Left lobe of liver (tissue), 2 donors: Measurements from ENCODE around the gene LGALS3BP. TPM values are rescaled to one million over a fixed set of nuclear protein-coding genes. Genes with fewer than 3 reads are reported as not detected.
A peak's percentile ranks its signal among the peaks of the same experiment; 100 is the strongest.
"Not testable (repeated sequence)": the region's sequence is repeated elsewhere in the genome, so short reads cannot be mapped to it uniquely, and the experiment has no call there.

Experiments
- ATAC-seq: fragments of 200-7000 bp; cut with Tn5 transposase; one replicate; pipeline ENCODE4 v1.9.1; 2020; ENCODE audit warnings: mild to moderate bottlenecking, moderate library complexity
- DNase-seq: peaks from one replicate; pipeline ENCODE4 v3.0.0-alpha.2; 2020; ENCODE audit warnings: low spot score
- total RNA-seq: library from RNA; stranded (reverse); gene quantifications from one replicate; pipeline ENCODE4 v1.2.1, GENCODE V29; 2021
- donor health status: DM: no; HTN: no; CAD: no; lungs with moderate emphysema.
- donor health status: DM: no; HTN: yes; CAD: no.

The LGALS3BP gene
- total RNA-seq, 1 donor from 2014 or later = 141 TPM

DNA sequence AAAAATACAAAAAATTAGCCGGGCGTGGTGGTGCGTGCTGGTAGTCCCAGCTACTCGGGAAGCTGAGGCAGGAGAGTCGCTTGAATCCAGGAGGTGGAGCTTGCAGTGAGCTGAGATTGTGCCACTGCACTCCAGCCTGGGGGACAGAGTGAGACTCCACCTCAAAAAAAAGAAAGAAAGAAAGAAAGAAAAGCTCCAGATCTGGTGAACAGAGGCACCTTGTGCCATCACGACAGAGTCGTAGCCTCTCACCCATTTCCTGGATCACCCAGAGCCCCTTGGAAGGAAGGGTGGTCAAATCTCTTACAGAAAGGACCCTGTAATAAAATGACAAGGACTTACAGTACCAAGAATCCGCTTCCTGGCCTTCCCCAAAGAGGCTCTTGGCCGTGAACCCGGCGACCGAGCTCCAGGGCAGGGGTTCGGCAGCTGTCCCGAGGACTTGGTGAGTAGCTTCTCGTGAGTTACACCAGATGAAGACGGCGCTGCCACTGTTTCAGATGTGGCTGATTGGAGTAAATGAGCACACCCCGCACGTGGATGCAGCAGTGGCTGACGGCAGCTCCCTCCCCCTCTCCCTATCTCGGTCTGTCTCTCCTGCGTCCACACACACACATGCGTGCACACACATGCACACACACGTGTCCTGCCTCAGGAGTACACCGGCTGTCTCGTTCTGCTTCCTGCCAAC is 13.5 kb downstream of the LGALS3BP start:
- DNase-seq (no peak), ATAC-seq (no peak)

DNA sequence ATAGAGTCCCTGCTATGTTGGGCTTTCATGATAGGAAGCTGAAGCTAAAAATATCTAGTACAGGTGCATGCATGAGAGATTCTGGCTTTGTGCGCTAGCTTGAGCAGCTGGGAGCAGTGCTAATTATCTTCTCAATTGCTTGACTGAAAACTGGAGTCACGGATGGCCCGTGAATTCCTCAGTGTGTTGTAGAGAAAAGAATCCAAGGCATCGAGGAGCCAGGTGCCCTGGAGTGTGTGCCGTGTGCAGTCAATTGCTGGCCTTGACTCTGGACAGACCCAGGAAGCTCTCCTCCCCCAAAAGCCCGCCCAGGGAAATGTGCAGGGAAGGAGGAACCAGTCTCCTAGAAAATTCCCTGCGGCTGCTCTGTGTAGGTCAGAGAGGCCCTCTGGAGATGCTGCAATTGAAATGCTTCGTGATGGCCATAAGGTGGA is 14.2 kb downstream of the LGALS3BP start:
- DNase-seq (no peak), ATAC-seq (no peak)

GRCh38 chr17:78963378-78963777 is 16.3 kb downstream of the LGALS3BP start:
- no peak for DNase-seq
- ATAC-seq = no peak

DNA sequence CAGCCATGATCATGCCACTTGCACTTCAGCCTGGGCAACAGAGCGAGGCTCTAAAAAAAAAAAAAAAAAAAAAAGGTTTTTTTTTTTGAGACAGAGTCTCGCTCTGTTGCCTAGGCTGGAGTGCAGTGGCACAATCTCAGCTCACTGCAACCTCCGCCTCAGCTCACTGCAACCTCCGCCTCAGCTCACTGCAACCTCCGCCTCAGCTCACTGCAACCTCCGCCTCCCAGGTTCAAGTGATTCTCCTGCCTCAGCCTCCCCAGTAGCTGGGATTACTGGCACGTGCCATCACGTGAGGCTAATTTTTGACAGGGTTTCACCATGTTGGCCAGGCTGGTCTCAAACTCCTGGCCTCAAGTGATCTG is 16.8 kb downstream of the LGALS3BP start:
- not testable (repeated sequence) for ATAC-seq

GRCh38 chr17:78962345-78962983 is 17.3 kb downstream of the LGALS3BP start:
- DNase-seq = no peak
- peak; percentile 73 for ATAC-seq

More for the DNA sequence above, 16.8 kb downstream of the LGALS3BP start:
- DNase-seq = not testable (repeated sequence)

DNA sequence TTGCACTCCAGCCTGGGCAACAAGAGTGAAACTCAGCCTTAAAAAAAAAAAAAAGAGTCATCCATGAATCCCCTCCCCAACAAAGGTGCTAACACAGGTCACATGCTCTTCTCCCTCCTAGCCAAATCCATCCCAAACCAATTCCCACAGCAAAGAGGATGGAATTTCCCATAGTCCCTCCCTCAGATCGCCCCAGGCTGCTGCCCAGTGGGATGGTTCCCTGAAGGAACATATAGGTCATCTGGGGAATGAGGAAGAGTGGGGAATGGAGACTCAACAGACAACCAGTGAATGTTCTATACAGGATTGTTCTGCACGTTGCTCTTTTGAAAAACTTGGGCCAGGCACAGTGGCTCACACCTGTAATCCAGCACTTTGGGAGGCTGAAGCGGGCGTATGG is 18.2 kb downstream of the LGALS3BP start:
- no peak for DNase-seq
- ATAC-seq = no peak

DNA sequence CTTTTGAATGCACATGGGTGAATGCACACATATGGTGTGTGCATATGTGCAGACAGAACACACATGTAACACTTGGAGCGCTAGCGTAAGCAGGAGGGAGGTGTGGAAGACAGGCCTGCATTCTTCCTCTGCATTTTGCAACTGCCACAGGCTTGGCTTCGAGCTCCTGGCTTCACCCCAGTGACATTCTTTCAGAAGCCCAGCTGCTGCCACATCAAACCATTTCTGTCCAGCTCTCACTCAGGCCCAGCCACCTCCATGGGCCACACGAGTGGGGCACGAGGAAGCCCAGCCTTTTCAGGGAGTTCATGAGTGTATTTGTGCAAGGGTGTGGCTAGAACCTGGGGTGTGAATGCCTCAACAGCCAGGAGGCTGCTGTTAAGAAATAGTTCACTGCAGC is 18.8 kb downstream of the LGALS3BP start:
- ATAC-seq (no peak), DNase-seq (no peak)

GRCh38 chr17:78959803-78960202 is 19.9 kb downstream of the LGALS3BP start:
- no peak for DNase-seq
- no peak for ATAC-seq

GRCh38 chr17:78958641-78959127 is 21.0 kb downstream of the LGALS3BP start:
- ATAC-seq = no peak
- DNase-seq = no peak

- ATAC-seq (no peak), DNase-seq (no peak)
Observed at GRCh38 chr17:78957128-78957527, 22.6 kb downstream of the LGALS3BP start.

- ATAC-seq = no peak
- DNase-seq = no peak
Observed at GRCh38 chr17:78956254-78956653, 23.5 kb downstream of the LGALS3BP start.

GRCh38 chr17:78954684-78955083 is 25.0 kb downstream of the LGALS3BP start:
- ATAC-seq (no peak), DNase-seq (no peak)

- no peak for ATAC-seq
- no peak for DNase-seq
Observed at GRCh38 chr17:78953356-78954350, 26.1 kb downstream of the LGALS3BP start.

GRCh38 chr17:78952706-78953105 is 27.0 kb downstream of the LGALS3BP start:
- no peak for ATAC-seq
- no peak for DNase-seq

DNA sequence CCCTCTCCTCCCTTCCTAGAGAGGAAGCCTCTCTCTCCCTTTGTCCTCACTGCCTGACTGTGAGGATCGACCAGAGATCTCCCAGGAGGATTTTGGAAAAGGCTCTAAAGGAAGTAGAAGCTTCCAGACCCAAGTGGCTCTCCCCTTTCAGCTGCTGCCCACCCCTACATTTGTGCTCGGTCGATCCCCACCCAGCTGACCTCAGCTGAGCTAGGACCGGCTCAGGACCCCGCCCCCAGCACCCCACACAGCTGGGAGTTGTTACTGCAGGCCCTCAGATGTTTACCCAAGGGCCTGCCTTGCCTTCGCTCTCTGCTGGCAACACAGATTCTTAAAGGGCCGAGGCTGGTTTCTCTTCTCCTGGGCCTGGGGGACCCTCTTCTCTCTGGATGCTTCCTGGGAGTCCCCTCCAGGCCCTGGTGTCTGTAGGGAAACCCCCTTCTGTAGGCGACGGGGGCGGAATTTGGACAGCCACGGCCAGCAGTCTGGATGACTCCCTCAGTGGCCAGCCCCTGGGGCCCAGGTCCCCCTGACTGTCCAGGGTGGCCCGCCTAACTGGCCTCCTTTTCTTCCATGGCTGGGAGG is 27.7 kb downstream of the LGALS3BP start:
- ATAC-seq (no peak), DNase-seq (no peak)

DNA sequence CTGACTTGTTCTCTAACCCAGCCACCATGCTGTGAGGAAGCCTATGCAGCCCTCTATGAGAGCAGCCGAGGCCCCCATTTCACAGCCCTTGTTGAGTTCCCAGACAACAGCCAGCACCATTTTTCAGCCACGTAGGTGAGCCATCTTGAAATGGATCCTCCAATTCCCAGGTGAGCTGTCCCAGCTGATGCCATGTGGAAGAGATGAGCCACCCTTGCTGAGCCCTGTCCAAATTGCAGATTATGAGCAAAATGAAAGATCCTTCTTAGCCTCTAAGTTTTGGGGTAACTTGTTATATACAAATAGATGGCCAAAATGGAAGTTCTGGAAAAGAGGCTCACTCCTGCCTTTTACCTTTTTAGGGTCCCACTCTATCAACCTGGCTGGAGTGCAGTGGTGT is 28.9 kb downstream of the LGALS3BP start:
- DNase-seq = no peak
- no peak for ATAC-seq

DNA sequence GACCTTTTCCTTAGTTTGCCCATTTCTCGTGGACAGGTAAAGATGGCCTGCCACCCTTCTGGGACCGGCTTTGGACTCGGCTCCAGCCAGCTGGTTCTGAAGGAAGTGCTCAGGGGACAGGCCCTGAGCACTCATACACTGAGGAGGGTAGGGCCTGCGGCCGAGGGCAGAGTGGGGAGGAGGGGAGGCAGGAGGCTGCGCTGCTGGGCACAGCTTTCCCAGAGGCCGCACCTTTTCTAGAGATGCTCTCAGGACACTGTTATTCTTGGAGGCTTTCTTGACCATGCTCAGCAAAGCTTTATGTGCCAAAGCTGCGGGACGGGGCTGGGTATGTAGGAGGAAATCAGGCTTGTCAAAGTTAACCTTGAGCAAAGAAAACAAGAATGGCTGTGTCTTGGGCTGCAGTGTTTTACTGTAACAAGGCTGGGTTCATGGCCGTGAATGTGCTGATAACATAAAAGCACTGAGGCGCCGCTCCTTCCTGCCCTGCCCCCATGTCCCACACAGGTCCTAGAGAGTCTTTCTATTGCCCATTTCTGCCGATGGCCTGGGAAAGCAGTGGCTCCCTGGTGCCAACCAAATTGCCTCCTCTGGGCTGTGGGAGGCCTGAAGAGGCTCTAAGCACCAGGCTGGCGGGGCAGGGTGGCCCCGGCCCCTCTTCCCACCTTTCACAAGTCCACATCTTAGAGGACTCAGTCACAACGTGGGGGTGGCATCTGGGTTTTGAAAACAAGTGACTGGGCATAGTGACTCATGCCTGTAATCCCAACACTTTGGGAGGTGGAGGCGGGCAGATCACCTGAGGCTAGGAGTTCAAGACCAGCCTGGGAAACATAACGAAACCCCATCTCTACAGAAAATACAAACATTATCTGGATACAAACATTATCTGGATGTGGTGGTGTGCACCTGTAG is 32.2 kb downstream of the LGALS3BP start:
- ATAC-seq (peak; percentile 56), DNase-seq (no peak)

DNA sequence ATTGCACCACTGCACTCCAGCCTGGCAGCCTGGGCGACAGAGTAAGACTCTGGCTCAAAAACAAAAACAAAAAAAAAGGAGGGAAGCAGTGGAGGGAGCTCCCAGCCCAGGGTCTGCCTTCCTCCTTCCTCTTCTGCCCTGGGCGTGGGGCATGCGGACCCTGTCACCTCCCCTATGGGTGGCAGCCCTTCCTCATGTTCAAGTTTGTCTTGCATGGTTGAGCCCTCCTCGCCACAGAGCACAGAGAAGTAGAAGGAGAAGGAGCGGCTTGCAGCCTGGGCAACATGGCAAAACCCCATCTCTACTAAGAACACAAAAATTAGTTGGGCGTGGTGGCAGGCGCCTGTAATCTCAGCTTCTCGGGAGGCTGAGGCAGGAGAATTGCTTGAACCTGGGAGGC is 33.1 kb downstream of the LGALS3BP start:
- DNase-seq = no peak
- ATAC-seq = no peak

- DNase-seq (no peak), ATAC-seq (no peak)
Observed at GRCh38 chr17:78946131-78946530, 33.6 kb downstream of the LGALS3BP start.

- DNase-seq, ATAC-seq: not testable (repeated sequence)
Observed at GRCh38 chr17:78945455-78945854, 34.3 kb downstream of the LGALS3BP start.
